ENCODE measurements around the gene CCDC70. TPM values are rescaled to one million over a fixed set of nuclear protein-coding genes. Genes with fewer than 3 reads are reported as not detected.

CCDC70 gene
- polyA plus RNA-seq, 1 donor from 2014 or later = not detected

Other genes with a start within 250 kb of the CCDC70 start
- gene DHRS12, start 57.8 kb upstream of the CCDC70 start, polyA plus RNA-seq = 2.9 and 4.4 TPM in 2 replicates
- 0.76 and 0.77 TPM in 2 replicates for gene TMEM272, start 16.8 kb upstream of the CCDC70 start, polyA plus RNA-seq
- gene ATP7B, start 149.5 kb downstream of the CCDC70 start, polyA plus RNA-seq = 6.3 and 11.8 TPM in 2 replicates
- 22.8 and 29.2 TPM in 2 replicates for gene ALG11, start 150.4 kb downstream of the CCDC70 start, polyA plus RNA-seq
- 16.3 and 18.8 TPM in 2 replicates for gene UTP14C, start 162.7 kb downstream of the CCDC70 start, polyA plus RNA-seq

Data from neural cell (in vitro differentiated cells).